Esophagus muscularis mucosa (tissue), 3 donors: Measurements from ENCODE around the gene NAPG.
"Not testable (repeated sequence)": the region's sequence is repeated elsewhere in the genome, so short reads cannot be mapped to it uniquely, and the experiment has no call there.

Experiments used
- CTCF ChIP-seq, 3 experiments: fragments of 200-600 bp in 2 of 3; fragments of 450-650 bp in 1 of 3; sonication (generic) in 2 of 3; IDR thresholded peaks; one replicate each; pipeline ENCODE4 v1.5.1; 2017 to 2019; ENCODE audit warnings: antibody characterized with exemption in 3 of 3, mild to moderate bottlenecking in 2 of 3, moderate library complexity in 1 of 3
- POLR2AphosphoS5 ChIP-seq, 2 donors: sonication (generic); formaldehyde crosslinking; IDR thresholded peaks; one replicate each; pipeline ENCODE4 v1.6.1; 2017; ENCODE audit warnings: antibody characterized with exemption in 2 of 2

GRCh38 chr18:10573261-10573660, 47.4 kb downstream of the NAPG start:
- not testable (repeated sequence) for TF ChIP-seq CTCF, POLR2AphosphoS5 (IDR thresholded peaks at IDR 0.05)
